ENCODE results near the gene SYT12.

- TF ChIP-seq TAF1 (IDR thresholded peaks at IDR 0.05; ENCODE audit: low read depth, low read length) (no peak), POLR2A (IDR thresholded peaks at IDR 0.05; ENCODE audit: low read depth, low read length) (no peak), POLR2AphosphoS5 (IDR thresholded peaks at IDR 0.05; ENCODE audit: low read depth, low read length) (no peak), SPI1 (IDR thresholded peaks at IDR 0.05; ENCODE audit: low read depth, low read length) (no peak), POU2F2 (IDR thresholded peaks at IDR 0.05; ENCODE audit: low read depth, low read length) (no peak), PAX5 (IDR thresholded peaks at IDR 0.05; ENCODE audit: insufficient read depth, low read length, severe bottlenecking) (no peak)
These were observed 31.5 kb downstream of the SYT12 start for GRCh38 chr11:67054346-67054835.

Data from GM12891 (cell line).